Right lobe of liver (tissue), 6 donors: ENCODE data around the gene DIPK1A. TPM values are rescaled to one million over a fixed set of nuclear protein-coding genes. Genes with fewer than 3 reads are reported as not detected.

Experiments
- ATAC-seq, 4 donors: fragments of 200-7000 bp; cut with Tn5 transposase; one replicate each; pipeline ENCODE4 v1.9.1; 2020; ENCODE audit warnings: mild to moderate bottlenecking in 4 of 4, moderate library complexity in 4 of 4
- DNase-seq, 3 donors: peaks; one replicate each; pipeline ENCODE4 v3.0.0-alpha.2; 2020
- H3K27ac ChIP-seq, 3 donors: fragments of 200-600 bp; one replicate each; pipeline ENCODE4 v1.8.0; 2022
- H3K27me3 ChIP-seq, 2 donors: fragments of 200-600 bp; one replicate each; pipeline ENCODE4 v1.8.0; 2022
- H3K36me3 ChIP-seq, 4 donors: fragments of 200-600 bp; sonication (generic) in 1 of 4; one replicate each; pipeline versions ENCODE4 v1.5.1 to v1.8.0; 2017 to 2022; ENCODE audit warnings: control low read depth in 1 of 4
- H3K4me1 ChIP-seq, 4 donors: fragments of 200-600 bp; sonication (generic) in 1 of 4; one replicate each; pipeline versions ENCODE4 v1.5.1 to v1.8.0; 2017 to 2022; ENCODE audit warnings: control low read depth in 1 of 4
- H3K4me3 ChIP-seq, 3 donors: fragments of 200-600 bp; one replicate each; pipeline ENCODE4 v1.8.0; 2022
- H3K9me3 ChIP-seq, 4 donors: fragments of 200-600 bp; sonication (generic) in 1 of 4; one replicate each; pipeline versions ENCODE4 v1.5.1 to v1.8.0; 2017 to 2022; ENCODE audit warnings: control low read depth in 1 of 4
- CTCF ChIP-seq, 4 donors: fragments of 200-600 bp in 3 of 4; fragments of 450-650 bp in 1 of 4; IDR thresholded peaks; one replicate each; pipeline versions ENCODE4 v1.5.1 to v1.8.0; 2016 to 2022; ENCODE audit warnings: antibody characterized with exemption in 4 of 4, mild to moderate bottlenecking in 2 of 4
- POLR2A ChIP-seq: fragments of 450-650 bp; IDR thresholded peaks from one replicate; pipeline ENCODE4 v1.6.1; 2017; ENCODE audit warnings: antibody characterized with exemption, mild to moderate bottlenecking
- WGBS: methylation state at CpG from one replicate; pipeline ENCODE4 v1.1.6; 2018; ENCODE audit warnings: low coverage, low lambda C conversion rate; ENCODE audit not compliant: insufficient coverage; ENCODE audit errors: missing lambda C conversion rate; 5-methylcytosine and 5-hydroxymethylcytosine counted together
- intact Hi-C, 2 donors: fragments of 100-400 bp; cut with DNase I; formaldehyde crosslinking; loops; one replicate each; pipeline versions ENCODE4 v1.11.2 to v1.14.1; 2022
- total RNA-seq, 6 experiments: library from RNA; depleted of rRNA in 2 of 6; stranded (reverse); fragments of >200 nt in 2 of 6; fragmentation: NEBNext Ultra II Directional in 3 of 6; extraction: Animal tissue kit (Norgen Biotek cat#: 25700) in 3 of 6; gene quantifications; one replicate each; pipeline versions ENCODE4 v1.1.0 to v1.2.4, GENCODE V29; 2016 to 2023
- donor health status: DM: no; HTN: yes; CAD: no.
- donor health status: DM: no; HTN: no; CAD: no.
- donor health status: DM: no; HTN: no; CAD: no.
- donor health status: DM: no; HTN: yes; CAD: no.
- donor health status: DM: no; HTN: yes; CAD: no.

The DIPK1A gene
- total RNA-seq, 6 experiments from 2014 or later = 10.8 to 25.3 (median 15.1) TPM

- H3K27ac ChIP-seq = peak overlapping the region; percentile 23 to 63 (median 25)
- H3K4me1 ChIP-seq = no peaks in the 10 kb centered on the region
- 25% methylated on average over 7 of the region's 7 CpGs for WGBS
- TF ChIP-seq POLR2A = no peak
- H3K36me3 ChIP-seq = no peaks in the 10 kb centered on the region
- no peaks in the 10 kb centered on the region for H3K27me3 ChIP-seq
- intact Hi-C loops = no loop called here
- peak; percentile 83 to 94 (median 92) for ATAC-seq
- peak in 2 of 3 donors; percentile 35 to 50 for DNase-seq
- no peaks in the 10 kb centered on the region for H3K9me3 ChIP-seq
- no peak overlapping the region for H3K4me3 ChIP-seq
These were observed 156.5 kb downstream of the DIPK1A start for GRCh38 chr1:92804721-92805201.

GRCh38 chr1:92803140-92803887, 157.9 kb downstream of the DIPK1A start:
- intact Hi-C loops = no loop called here
- ATAC-seq = no peak
- Histone ChIP-seq H3K4me3 (no peak overlapping the region), H3K36me3 (no peaks in the 10 kb centered on the region), H3K9me3 (no peaks in the 10 kb centered on the region), H3K4me1 (no peaks in the 10 kb centered on the region), H3K27me3 (no peaks in the 10 kb centered on the region), H3K27ac (no peak overlapping the region)
- TF ChIP-seq CTCF (IDR thresholded peaks at IDR 0.05) (no peak), POLR2A (no peak)
- WGBS = 76% methylated on average over 7 of the region's 7 CpGs
- no peak for DNase-seq

- no peak for ATAC-seq
- DNase-seq = no peak
- Histone ChIP-seq H3K27me3 (no peaks in the 10 kb centered on the region), H3K4me1 (no peaks in the 10 kb centered on the region), H3K27ac (no peak overlapping the region), H3K36me3 (no peaks in the 10 kb centered on the region), H3K4me3 (no peak overlapping the region), H3K9me3 (no peaks in the 10 kb centered on the region)
- TF ChIP-seq POLR2A (no peak), CTCF (IDR thresholded peaks at IDR 0.05) (no peak)
- 64% methylated on average over 1 of the region's 1 CpG for WGBS
- intact Hi-C loops = no loop called here
These were observed 163.3 kb downstream of the DIPK1A start for GRCh38 chr1:92797961-92798360.

GRCh38 chr1:92797297-92797696, 164.0 kb downstream of the DIPK1A start:
- TF ChIP-seq CTCF (IDR thresholded peaks at IDR 0.05) (no peak), POLR2A (no peak)
- no peak for DNase-seq
- intact Hi-C loops = no loop called here

GRCh38 chr1:92795166-92795565, 166.1 kb downstream of the DIPK1A start:
- TF ChIP-seq POLR2A (no peak), CTCF (IDR thresholded peaks at IDR 0.05) (no peak)
- intact Hi-C loops = no loop called here
- Histone ChIP-seq H3K4me3 (no peak overlapping the region), H3K4me1 (no peaks in the 10 kb centered on the region), H3K9me3 (no peaks in the 10 kb centered on the region), H3K27me3 (no peaks in the 10 kb centered on the region), H3K27ac (no peak overlapping the region), H3K36me3 (no peaks in the 10 kb centered on the region)
- no peak for ATAC-seq
- WGBS = 95% methylated on average over 4 of the region's 4 CpGs
- no peak for DNase-seq

More at GRCh38 chr1:92797297-92797696, 164.0 kb downstream of the DIPK1A start:
- Histone ChIP-seq H3K27ac (no peak overlapping the region), H3K4me3 (no peak overlapping the region), H3K9me3 (no peaks in the 10 kb centered on the region), H3K4me1 (no peaks in the 10 kb centered on the region), H3K36me3 (no peaks in the 10 kb centered on the region), H3K27me3 (no peaks in the 10 kb centered on the region)
- no peak for ATAC-seq
